SHP77 (cell line): Measurements from ENCODE around the gene PLEK.

Experiments used
- DNase-seq, 2 experiments: peaks; one replicate each; lab custom pipeline; 2025; lab: John Stamatoyannopoulos, UW

Gene PLEK

DNA sequence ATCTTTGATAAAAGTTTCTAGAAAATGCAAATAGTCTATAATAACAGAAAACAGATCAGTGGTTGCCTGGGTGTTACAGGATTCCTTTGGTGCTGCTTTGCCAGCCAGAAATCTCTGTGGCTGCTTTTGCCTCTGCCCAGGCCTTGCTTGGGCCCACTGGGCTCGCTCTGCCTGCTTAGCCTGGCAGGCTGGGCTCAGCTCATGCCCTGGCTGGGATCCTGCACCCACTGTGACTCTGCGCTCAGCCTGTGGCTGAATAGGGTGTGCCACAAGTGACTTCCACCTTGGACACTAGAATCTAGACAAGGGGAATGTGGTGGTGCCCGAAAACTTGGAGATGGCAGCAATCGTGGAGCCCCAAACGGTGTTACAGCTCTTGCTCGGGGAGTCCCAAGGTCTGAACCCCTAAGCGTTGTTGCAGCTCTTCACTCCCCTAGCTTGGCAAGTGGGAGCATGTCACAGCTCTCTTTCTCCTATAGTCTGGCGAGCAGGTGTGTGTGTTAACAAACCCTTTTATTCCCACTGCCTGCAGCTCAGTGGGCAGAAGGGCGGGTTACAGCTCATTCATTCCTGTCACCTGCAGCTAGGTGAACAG is 51.1 kb downstream of the PLEK start:
- no peak for DNase-seq

DNA sequence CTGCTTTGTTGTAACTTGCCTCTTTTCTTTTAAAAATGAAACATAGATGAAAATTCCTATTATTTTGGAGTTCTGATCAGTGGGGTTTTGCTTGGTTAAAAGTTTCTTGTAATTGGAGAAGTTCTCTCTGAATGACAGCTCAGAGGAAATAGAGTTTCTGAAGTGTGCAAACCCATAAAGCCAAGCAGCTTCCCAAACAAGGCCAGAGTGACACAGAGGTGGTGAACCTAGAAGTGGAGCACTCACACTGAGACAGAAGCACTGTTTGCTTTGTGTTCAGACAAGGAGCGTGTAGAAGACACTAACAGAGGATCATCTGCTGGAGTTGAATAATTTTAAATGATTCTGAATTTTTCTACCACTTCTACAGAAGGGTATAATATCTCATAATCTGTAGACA is 52.8 kb downstream of the PLEK start:
- DNase-seq = no peak

DNA sequence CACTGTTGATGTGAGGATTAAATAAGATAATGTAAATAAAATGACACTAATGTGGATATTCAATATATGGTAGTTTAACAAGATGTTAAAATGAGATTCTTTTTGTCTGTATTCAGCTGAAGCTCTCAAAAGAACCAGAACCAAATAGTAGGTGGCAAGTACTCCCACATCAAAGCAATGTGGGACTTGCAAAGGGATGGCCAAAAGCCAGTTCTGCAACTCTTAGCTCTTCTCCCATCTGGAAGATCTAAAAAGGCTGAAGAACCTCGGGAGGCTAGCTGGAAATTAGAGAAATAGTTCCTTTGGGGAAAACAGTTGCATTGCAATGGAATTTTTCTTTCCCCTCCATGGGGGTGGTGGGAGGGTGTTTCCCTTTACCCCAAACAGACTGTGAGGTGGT is 53.3 kb downstream of the PLEK start:
- no peak for DNase-seq

GRCh38 chr2:68418855-68419254 is 53.8 kb downstream of the PLEK start:
- no peak for DNase-seq

GRCh38 chr2:68420254-68420910 is 55.3 kb downstream of the PLEK start:
- DNase-seq = no peak

- DNase-seq = no peak
Measured at GRCh38 chr2:68423966-68424650, 59.0 kb downstream of the PLEK start.

- DNase-seq = no peak
Measured at GRCh38 chr2:68425503-68425902, 60.4 kb downstream of the PLEK start.

- DNase-seq = no peak
Measured at GRCh38 chr2:68426446-68426845, 61.4 kb downstream of the PLEK start.

DNA sequence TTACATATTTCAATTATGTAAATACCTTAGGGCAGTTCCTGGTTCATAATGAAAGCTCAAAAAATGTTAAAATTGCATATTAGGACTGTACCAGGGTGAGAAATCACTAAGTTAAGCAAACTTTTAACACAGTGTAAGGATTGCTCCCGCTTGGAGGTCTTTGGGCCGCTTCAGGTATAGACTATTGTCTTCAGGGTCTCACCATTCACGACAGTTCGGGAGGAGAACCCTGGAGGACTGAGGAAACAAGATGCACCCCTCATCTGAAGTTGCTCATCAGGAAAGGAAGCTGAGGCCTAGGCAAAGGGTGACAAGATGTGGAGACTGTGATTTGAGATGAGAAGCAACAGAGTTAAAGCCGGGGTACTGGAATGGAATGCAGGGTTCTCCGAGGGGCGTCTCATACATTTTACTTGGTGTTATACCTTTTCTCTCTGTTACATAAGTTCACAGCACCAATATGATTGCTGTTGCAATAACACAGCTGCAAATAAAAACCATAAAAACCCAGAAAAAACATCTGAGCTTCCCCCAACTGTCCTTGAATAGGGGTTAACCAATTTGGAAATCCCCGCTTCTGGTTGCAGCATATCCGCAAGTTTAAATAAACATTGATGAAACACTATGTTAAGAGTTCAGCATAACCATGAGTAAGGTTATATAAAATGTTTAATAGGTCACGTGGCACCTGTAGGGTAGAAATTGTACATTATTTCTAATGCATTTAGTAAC is 61.9 kb downstream of the PLEK start:
- no peak for DNase-seq

DNA sequence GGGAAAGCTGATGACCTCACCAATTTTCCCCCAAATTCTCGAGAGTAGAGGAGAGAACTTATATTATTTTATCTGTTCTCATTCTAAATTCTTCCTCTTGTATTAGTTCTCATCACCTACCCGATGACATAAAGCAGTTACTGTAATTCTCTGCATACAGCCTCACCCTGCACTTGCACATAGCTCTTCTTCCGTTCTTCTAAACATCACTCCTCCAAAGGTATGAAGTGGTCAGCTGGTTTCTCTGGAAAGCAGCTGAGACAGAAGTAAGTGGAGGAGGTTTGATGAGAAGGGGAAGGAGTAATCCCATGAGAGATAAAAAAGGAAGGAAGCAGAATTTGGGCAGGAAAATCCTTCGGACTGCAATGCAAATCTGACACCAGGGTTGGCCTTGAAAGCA is 63.0 kb downstream of the PLEK start:
- no peak for DNase-seq

DNA sequence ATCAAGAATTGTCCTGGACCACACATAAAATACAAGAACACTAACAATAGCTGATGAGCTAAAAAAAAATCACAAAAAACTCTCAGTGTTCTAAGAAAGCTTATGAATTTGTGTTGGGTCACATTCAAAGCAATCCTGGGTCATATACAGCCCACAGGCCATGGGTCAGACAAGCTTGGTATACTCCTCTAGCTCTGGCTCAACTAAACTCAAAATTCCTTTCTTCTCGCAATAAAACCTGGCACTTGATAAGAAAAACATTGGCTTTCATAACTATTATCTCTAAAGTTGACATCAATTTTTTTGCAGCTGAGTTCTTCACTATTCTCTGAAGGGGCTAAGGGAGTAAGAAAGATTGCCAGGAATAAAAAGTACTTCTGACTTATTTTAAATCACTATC is 63.7 kb downstream of the PLEK start:
- no peak for DNase-seq

GRCh38 chr2:68429311-68429826 is 64.3 kb downstream of the PLEK start:
- DNase-seq = no peak

GRCh38 chr2:68431316-68431972 is 66.4 kb downstream of the PLEK start:
- no peak for DNase-seq

GRCh38 chr2:68432696-68433658 is 67.9 kb downstream of the PLEK start:
- DNase-seq = no peak

DNA sequence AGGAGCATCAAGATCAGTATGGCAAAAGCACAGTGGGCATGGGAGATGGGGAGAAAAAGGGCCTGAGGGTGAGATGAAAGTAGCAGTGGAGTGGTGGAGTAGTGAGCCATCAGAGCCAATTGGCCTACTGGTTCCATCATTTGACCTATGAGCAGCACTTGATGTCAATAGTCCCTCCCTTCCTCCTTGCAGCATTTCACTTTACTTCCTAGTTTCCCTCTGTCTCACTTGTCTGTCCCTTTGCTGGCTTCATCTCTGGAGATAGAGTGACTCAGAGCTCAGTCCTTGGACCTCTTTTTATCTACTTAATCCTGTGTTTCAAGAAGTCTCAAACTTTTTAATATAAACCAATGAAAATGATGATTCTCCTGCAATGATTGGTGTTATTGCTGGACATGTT is 69.9 kb downstream of the PLEK start:
- no peak for DNase-seq

- no peak for DNase-seq
Measured at GRCh38 chr2:68435615-68436014, 70.5 kb downstream of the PLEK start.

- no peak for DNase-seq
Measured at GRCh38 chr2:68436270-68436669, 71.2 kb downstream of the PLEK start.

- no peak for DNase-seq
Measured at GRCh38 chr2:68438455-68439303, 73.6 kb downstream of the PLEK start.

DNA sequence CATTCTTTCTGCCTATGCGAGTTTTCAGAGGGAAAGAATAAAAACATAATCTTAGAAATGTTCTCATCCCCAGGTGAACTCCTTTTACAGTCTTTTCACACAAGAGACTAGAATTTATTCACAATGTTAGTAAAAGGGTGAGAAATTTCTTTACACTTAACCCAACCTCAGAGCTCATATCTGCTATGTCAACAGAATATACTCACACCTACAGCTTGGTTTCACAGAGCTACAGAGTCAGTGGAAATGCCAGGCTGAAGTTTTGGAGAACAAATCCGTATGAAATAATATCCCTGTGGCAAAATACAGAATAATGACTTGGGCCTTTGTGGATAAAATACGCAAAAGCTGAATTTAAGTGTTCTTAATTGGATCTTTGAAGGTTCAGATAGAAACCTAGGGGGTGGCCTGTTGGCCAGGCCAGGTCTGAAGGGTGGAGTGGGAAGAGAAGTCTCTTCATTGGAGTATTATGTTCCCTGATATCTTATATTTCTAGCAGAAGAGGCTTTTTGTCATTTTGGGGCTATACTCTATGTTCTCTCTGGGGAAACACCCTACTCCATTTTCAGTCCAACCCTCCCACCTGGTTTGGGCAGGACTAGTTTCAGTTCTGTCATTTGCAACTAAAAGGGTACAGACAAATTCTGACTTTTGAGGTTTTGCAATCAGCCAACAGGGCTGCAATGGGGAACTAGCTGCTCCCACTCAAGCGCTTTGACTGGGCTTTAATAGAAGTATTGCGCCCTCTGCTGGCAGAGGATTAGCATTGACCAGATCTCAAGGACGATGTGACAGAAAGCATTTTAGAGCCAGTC is 76.3 kb downstream of the PLEK start:
- DNase-seq = peak; percentile 79 to 88
